Osteocyte (in vitro differentiated cells): ENCODE results near the gene DNLZ. TPM values are rescaled to one million over a fixed set of nuclear protein-coding genes. Genes with fewer than 3 reads are reported as not detected.

Experiments
- DNase-seq: peaks from one replicate; pipeline ENCODE4 v3.0.0; 2021; ENCODE audit warnings: mixed read lengths; ENCODE audit not compliant: unreplicated experiment; ENCODE audit errors: extremely low spot score
- H3K27ac Mint-ChIP-seq: one replicate; pipeline ENCODE4 v1.8.0; 2021; ENCODE audit warnings: mild to moderate bottlenecking, mixed read lengths; ENCODE audit not compliant: unreplicated experiment
- H3K27me3 Mint-ChIP-seq: one replicate; pipeline ENCODE4 v1.8.0; 2021; ENCODE audit warnings: mixed read lengths; ENCODE audit not compliant: unreplicated experiment
- H3K36me3 Mint-ChIP-seq: one replicate; pipeline ENCODE4 v1.8.0; 2021; ENCODE audit warnings: mixed read lengths; ENCODE audit not compliant: unreplicated experiment
- H3K4me1 Mint-ChIP-seq: one replicate; pipeline ENCODE4 v1.8.0; 2021; ENCODE audit warnings: mixed read lengths; ENCODE audit not compliant: unreplicated experiment
- H3K4me3 Mint-ChIP-seq: one replicate; pipeline ENCODE4 v1.8.0; 2021; ENCODE audit warnings: mild to moderate bottlenecking, moderate library complexity, mixed read lengths; ENCODE audit not compliant: unreplicated experiment
- H3K9me3 Mint-ChIP-seq: one replicate; pipeline ENCODE4 v1.8.0; 2021; ENCODE audit warnings: mixed read lengths; ENCODE audit not compliant: unreplicated experiment
- total RNA-seq: library from RNA; stranded (reverse); gene quantifications from 2 replicates; pipeline ENCODE4 v1.2.1, GENCODE V29; 2021
- TF ChIP-seq, protein P1 (sequence below): fragments of 200-600 bp; sonication (generic); IDR thresholded peaks from 2 replicates; pipeline ENCODE4 v1.5.0; 2021; ENCODE audit warnings: antibody characterized with exemption, mild to moderate bottlenecking, moderate library complexity

The DNLZ gene
- total RNA-seq, 1 donor from 2014 or later = 17.6 TPM

DNA sequence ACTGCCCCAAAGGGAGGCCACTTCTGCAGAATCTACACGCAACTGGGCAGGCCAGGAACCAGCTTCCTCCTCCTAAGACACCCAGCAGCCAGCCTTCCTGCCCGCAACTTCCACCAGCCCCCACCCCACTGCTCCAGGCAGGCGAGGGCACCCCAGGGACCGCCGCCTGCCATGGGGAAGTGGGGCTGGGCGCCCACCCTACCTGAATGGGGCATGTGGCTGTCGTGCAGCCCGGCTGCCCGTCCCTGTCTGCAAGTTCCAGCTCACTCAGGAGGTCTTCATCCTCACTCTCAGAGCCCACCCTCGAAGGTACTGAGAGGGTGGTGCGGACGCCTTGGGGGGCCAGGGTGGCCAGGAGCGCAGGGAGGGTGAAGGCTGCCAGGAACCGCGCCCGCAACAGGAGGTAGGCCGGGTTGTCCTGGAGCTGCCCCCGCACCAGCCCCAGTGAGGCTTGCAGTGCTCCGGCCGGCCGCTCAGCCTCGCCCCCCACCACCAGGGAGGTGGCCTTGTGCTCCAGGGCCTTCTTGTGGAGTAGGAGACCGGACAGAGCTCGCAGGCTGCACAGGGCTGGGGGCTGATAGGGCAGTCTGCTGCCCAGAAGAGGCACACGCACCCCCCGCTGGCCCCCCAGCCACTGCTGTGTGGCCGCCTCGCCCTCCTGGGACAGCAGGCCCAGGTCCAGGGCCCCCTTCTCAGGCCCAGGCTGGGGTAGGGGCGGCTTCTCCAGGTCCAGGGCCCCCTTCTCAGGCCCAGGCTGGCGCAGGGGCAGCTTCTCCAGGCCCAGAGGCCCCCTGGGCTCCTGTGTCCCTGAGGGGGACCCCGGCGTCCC is 14.0 kb upstream of the DNLZ start:
- no peak for DNase-seq
- Mint-ChIP-seq H3K9me3 (no peaks in the 10 kb centered on the region), H3K27me3 (no peaks in the 10 kb centered on the region), H3K4me1 (peaks cover 9% of the 10 kb centered on the region), H3K27ac (no peak overlapping the region), H3K36me3 (peaks cover 5% of the 10 kb centered on the region), H3K4me3 (no peak overlapping the region)
- TF ChIP-seq, protein P1, sequence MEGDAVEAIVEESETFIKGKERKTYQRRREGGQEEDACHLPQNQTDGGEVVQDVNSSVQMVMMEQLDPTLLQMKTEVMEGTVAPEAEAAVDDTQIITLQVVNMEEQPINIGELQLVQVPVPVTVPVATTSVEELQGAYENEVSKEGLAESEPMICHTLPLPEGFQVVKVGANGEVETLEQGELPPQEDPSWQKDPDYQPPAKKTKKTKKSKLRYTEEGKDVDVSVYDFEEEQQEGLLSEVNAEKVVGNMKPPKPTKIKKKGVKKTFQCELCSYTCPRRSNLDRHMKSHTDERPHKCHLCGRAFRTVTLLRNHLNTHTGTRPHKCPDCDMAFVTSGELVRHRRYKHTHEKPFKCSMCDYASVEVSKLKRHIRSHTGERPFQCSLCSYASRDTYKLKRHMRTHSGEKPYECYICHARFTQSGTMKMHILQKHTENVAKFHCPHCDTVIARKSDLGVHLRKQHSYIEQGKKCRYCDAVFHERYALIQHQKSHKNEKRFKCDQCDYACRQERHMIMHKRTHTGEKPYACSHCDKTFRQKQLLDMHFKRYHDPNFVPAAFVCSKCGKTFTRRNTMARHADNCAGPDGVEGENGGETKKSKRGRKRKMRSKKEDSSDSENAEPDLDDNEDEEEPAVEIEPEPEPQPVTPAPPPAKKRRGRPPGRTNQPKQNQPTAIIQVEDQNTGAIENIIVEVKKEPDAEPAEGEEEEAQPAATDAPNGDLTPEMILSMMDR = no peak

DNA sequence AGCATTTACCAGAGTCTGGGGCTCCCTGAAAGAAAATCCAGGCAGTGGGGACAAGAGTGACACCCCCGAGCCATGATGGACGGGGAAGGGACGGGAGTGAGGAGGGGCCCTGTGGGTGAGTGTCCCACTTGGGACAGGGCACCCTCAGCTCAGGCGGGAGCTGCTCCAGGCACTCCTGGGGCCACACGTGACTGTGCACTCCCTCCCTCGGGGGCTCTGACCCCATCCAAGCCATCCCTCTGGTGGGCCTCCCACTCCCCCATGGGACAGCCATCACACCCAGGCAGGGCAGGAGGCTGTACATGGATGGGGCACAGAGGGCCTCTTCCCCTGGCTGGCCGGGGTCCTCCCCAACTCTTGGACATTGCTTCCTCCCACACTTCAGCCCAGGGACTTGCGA is 12.9 kb upstream of the DNLZ start:
- H3K27me3 Mint-ChIP-seq = no peaks in the 10 kb centered on the region
- no peak overlapping the region for H3K4me3 Mint-ChIP-seq
- peaks cover 16% of the 10 kb centered on the region for H3K4me1 Mint-ChIP-seq
- no peaks in the 10 kb centered on the region for H3K9me3 Mint-ChIP-seq
- H3K27ac Mint-ChIP-seq = no peak overlapping the region
- TF ChIP-seq, protein P1 = no peak
- DNase-seq = no peak
- H3K36me3 Mint-ChIP-seq = peaks cover 2% of the 10 kb centered on the region

DNA sequence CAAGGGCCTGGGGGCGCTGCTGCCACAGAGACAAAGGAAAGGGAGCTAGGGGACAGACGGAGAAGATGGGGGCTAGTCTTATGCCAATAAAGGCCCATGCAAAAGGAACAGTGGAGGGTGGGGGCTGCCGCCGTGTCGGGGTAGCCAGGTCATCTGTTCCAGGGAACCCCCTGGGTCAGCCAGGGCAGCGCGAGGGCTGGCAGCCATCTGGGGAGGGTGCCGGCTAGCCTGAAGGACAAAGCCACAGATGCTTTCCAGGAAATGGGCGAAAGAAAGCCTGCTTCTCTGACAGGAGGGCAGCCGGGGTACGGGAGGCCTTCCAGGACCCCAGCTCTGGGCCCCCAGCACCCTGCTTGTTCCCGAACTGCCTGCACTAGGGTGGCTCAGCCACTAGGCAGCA is 11.6 kb upstream of the DNLZ start:
- DNase-seq = no peak
- Mint-ChIP-seq H3K4me1 (peaks cover 16% of the 10 kb centered on the region), H3K4me3 (no peak overlapping the region), H3K27me3 (no peaks in the 10 kb centered on the region), H3K36me3 (no peaks in the 10 kb centered on the region), H3K27ac (no peak overlapping the region), H3K9me3 (no peaks in the 10 kb centered on the region)
- TF ChIP-seq, protein P1 = no peak

DNA sequence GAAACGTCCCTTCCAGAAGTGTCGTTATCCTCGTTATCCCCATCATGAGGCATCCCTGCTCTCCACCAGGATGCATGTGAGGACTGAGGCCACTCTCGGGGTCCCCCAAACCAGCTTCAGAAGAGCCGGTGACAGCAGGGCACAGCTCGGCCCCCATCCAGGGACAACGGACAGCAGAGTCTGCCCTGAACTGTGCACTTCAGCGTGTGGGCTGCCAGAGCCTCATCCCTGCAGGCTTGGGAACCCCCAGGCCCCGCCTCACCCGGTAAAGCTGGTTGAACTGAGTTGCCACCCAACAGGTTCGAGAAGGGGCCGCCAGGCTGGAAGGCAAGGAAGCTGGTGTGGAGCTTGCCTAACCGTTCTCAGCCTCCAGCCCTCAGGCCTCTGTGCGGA is 10.6 kb upstream of the DNLZ start:
- no peaks in the 10 kb centered on the region for H3K27me3 Mint-ChIP-seq
- TF ChIP-seq, protein P1 = no peak
- no peaks in the 10 kb centered on the region for H3K36me3 Mint-ChIP-seq
- H3K27ac Mint-ChIP-seq = no peak overlapping the region
- no peak overlapping the region for H3K4me3 Mint-ChIP-seq
- no peaks in the 10 kb centered on the region for H3K9me3 Mint-ChIP-seq
- H3K4me1 Mint-ChIP-seq = peaks cover 16% of the 10 kb centered on the region
- no peak for DNase-seq

DNA sequence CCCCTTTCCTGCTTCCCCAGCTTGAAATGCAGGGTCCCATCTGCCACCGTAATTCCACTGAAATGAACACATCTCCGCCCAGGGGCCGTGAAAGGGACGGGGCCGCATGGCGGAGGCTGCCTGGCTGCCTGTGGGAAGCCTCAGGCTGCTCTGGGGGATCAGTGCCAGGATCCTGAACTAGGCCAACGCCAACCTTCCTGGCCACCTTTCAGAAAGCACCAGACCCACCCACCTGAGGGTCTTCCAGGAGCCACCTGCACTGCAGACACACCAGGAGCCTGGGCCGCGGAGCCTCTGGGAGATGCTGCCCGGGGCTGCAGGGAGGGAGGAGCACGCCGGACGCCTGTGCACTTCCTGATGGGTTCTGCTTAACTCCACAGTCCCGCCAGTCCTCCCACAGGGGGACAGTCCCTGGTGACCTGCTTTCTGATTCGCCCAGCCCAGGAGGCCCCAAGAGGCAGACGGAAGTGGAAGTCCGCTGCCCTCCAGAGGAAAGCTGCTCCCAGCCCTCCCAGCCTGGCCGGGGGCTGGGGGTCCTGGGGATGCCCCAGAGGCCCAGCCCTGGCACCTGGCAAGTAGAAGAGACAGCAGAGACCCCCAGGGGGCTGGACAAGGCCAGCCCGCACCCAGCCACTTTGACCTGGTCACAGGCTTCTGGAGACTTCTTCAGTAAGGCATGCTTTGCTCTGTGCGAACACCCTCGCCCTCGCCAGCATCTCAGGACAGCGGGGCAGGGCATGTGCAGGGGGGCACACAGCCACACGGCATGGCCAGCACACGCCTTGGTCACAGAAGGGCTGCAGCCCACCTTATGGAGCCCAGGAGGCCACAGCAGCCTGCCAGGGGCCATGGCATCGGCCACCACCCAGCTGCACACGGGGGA is 10.0 kb upstream of the DNLZ start, which contains the start of gene CARD9:
Gene CARD9, minus strand, starts transcription at position 370 of the 883 bp plus-strand sequence. CDS start 1,591 bp downstream, outside the sequence.
- no peak for DNase-seq
- Mint-ChIP-seq H3K9me3 (no peaks in the 10 kb centered on the region), H3K27ac (peak within 1 kb of the TSS; percentile 85), H3K36me3 (no peaks in the 10 kb centered on the region), H3K4me1 (peaks cover 16% of the 10 kb centered on the region), H3K4me3 (no peak within 1 kb of the TSS), H3K27me3 (no peaks in the 10 kb centered on the region)
- TF ChIP-seq, protein P1 = no peak
